CD4-positive, alpha-beta T cell treated with Interferon gamma for 1 hour (primary cell): ENCODE measurements around the gene XRN1.

ENCODE experiments used
- DNase-seq: peaks from one replicate; pipeline ENCODE4 v3.0.0-alpha.2; 2020

The XRN1 gene

DNA sequence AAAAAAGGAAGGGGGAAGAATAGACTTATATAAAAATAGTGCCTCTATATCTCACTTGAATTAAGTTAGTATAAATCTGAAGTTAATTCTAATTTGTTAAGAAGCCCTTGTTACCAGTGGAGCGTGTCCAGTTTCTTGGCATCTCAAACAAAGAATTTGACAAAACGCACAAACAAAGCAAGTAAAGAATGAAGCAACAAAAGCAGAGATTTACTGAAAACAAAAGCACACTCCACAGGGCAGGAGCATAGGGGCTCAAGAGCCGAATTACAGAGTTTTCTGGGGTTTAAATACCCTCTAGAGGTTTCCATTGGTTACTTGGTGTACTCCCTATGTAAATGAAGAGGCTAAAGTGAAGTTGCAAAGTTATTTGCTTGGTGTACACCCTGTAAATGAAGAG lies 188.5 kb downstream of the XRN1 start:
- DNase-seq: no peak

DNA sequence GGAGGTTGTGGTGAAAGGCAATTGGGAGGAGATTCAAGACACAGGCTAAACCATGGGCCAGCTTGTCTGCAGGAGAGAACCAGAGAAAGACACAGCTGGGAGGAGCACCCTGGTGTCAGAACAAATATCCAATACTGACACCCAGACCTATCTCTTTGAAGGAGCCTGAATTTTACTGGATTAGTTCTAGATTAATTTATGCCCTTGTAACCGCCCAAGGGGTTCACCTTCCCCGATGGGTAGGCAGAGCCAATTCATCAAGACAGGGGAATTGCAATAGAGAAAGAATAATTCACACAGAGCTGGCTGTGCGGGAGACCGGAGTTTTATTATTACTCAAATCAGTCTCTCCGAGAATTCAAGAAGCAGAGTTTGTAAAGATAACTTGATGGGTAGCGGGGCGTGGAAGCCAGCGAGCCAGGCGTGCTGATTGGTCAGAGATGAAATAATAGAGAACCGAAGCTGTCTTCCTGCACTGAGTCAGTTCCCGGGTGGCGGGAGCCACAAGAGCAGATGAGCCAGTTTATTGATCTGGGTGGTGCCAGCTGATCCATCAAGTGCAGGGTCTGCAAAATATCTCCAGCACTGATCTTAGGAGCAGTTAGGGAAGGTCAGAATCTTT lies 191.0 kb downstream of the XRN1 start:
- DNase-seq: no peak
